Spleen (tissue), 11 donors: ENCODE measurements around the gene SRF. TPM values are rescaled to one million over a fixed set of nuclear protein-coding genes. Genes with fewer than 3 reads are reported as not detected.

Experiments used
- DNase-seq: peaks from one replicate; pipeline ENCODE4 v3.0.0-alpha.2; 2020
- H3K27ac ChIP-seq, 8 donors: fragments of 200-600 bp; sonication (generic) in 7 of 8; 1 replicate in 4 of 8; 2 replicates in 4 of 8; pipeline versions ENCODE4 v1.5.0 to v1.8.0; 2016 to 2021; ENCODE audit warnings: inconsistent platforms in 4 of 8, mild to moderate bottlenecking in 4 of 8, moderate library complexity in 1 of 8
- H3K27me3 ChIP-seq, 7 donors: fragments of 200-600 bp; sonication (generic) in 6 of 7; replicated peaks in 1 of 7; 1 replicate in 4 of 7; 2 replicates in 3 of 7; pipeline versions ENCODE4 v1.5.0 to v1.8.0; 2016 to 2021; ENCODE audit warnings: inconsistent platforms in 3 of 7, mild to moderate bottlenecking in 1 of 7
- H3K36me3 ChIP-seq, 6 donors: fragments of 200-600 bp; sonication (generic) in 5 of 6; 1 replicate in 4 of 6; 2 replicates in 2 of 6; pipeline versions ENCODE4 v1.5.0 to v1.8.0; 2016 to 2021; ENCODE audit warnings: inconsistent platforms in 2 of 6
- H3K4me1 ChIP-seq, 6 donors: fragments of 200-600 bp; sonication (generic) in 5 of 6; 1 replicate in 3 of 6; 2 replicates in 3 of 6; pipeline versions ENCODE4 v1.5.0 to v1.8.0; 2016 to 2021; ENCODE audit warnings: inconsistent platforms in 3 of 6
- H3K4me3 ChIP-seq, 8 donors: fragments of 200-600 bp; sonication (generic) in 7 of 8; 1 replicate in 4 of 8; 2 replicates in 4 of 8; pipeline versions ENCODE4 v1.5.0 to v1.8.0; 2016 to 2021; ENCODE audit warnings: inconsistent platforms in 4 of 8, mild to moderate bottlenecking in 4 of 8, moderate library complexity in 2 of 8
- H3K9me3 ChIP-seq, 8 donors: fragments of 200-600 bp; sonication (generic) in 7 of 8; 1 replicate in 4 of 8; 2 replicates in 4 of 8; pipeline versions ENCODE4 v1.5.0 to v1.8.0; 2016 to 2021; ENCODE audit warnings: inconsistent platforms in 4 of 8
- POLR2A ChIP-seq, 3 donors: fragments of 450-650 bp; IDR thresholded peaks; one replicate each; pipeline ENCODE4 v1.5.1; 2017; ENCODE audit warnings: antibody characterized with exemption in 3 of 3, mild to moderate bottlenecking in 1 of 3
- POLR2AphosphoS5 ChIP-seq, 3 donors: sonication (generic); formaldehyde crosslinking; IDR thresholded peaks; one replicate each; pipeline ENCODE4 v1.5.1; 2017; ENCODE audit warnings: antibody characterized with exemption in 3 of 3
- WGBS, 5 donors: extraction: QIAGEN DNeasy Blood & Tissue Kit in 3 of 5; methylation state at CpG; one replicate each; pipeline versions ENCODE4 v1.1.5 to v1.1.7; 2013 to 2018; 5-methylcytosine and 5-hydroxymethylcytosine counted together
- intact Hi-C: fragments of 100-400 bp; cut with DNase I; formaldehyde crosslinking; loops from one replicate; pipeline ENCODE4 v1.15.0; 2023; ENCODE audit warnings: low total_unique reads
- polyA plus RNA-seq, 3 donors: library from polyadenylated mRNA; stranded (reverse); fragments of 200-250 nt; gene quantifications; one replicate each; pipeline ENCODE4 v1.2.1, GENCODE V29; 2013
- total RNA-seq, 7 donors: library from RNA; depleted of rRNA in 3 of 7; stranded (reverse); fragments of >200 nt in 3 of 7; fragmentation: NEBNext Ultra II Directional in 4 of 7; extraction: Animal tissue kit (Norgen Biotek cat#: 25700) in 4 of 7; gene quantifications; one replicate each; pipeline versions ENCODE4 v1.1.0 to v1.2.1, GENCODE V29; 2016 to 2021
- TF ChIP-seq, protein P1 (sequence below), 11 experiments: fragments of 200-600 bp in 7 of 11; fragments of 450-650 bp in 4 of 11; sonication (generic) in 4 of 11; IDR thresholded peaks in 8 of 11; conservative IDR thresholded peaks in 3 of 11; 1 replicate in 7 of 11; 2 replicates in 4 of 11; pipeline versions ENCODE4 v1.4.0 to v1.8.0; 2016 to 2021; ENCODE audit warnings: antibody characterized with exemption in 11 of 11, inconsistent platforms in 4 of 11, mild to moderate bottlenecking in 1 of 11
- donor health status: healthy with polysubstance abuse.
- donor health status: DM: no; HTN: no; CAD: no; lungs with moderate emphysema.
- donor health status: DM: no; HTN: no; CAD: no.
- donor health status: Bipolar disorder and iron deficiency.
- donor health status: healthy.
- donor health status: DM: no; HTN: no; CAD: no.
- donor health status: DM: yes; HTN: yes; CAD: no.

Gene SRF
- total and polyA plus RNA-seq, 10 donors: 11.6 to 45.6 (median 25.6) TPM

DNA sequence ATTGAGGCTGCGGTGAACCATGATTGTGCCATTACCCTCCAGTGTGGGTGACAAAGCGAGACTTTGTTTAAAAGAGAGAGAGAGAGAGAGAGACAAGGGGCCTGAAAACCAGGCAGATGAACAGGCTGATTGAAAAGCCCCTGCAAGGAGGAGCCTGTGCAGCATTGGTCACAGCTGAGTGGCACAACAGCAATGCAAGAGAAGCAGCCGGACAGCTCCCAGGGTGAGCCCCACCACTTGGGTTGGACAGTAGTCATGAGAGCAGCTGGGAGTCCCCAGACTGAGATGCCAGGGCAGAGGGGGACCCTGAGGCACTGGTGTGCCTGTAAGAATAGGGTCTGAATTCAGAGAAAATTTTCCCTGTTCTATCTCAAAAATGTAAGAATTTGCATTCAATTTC is 48.0 kb downstream of the SRF start:
- Histone ChIP-seq H3K9me3 (no peaks in the 10 kb centered on the region), H3K27me3 (no peaks in the 10 kb centered on the region), H3K4me3 (no peak overlapping the region), H3K27ac (no peak overlapping the region), H3K4me1 (peaks cover 1 to 38% (median 13%) of the 10 kb centered on the region in 6 donors), H3K36me3 (peaks cover 0 to 99% (median 47%) of the 10 kb centered on the region in 6 donors)
- 92 to 97% (median 93%) methylated on average over 3 of the region's 3 CpGs for WGBS, 5 donors
- TF ChIP-seq, protein P1, sequence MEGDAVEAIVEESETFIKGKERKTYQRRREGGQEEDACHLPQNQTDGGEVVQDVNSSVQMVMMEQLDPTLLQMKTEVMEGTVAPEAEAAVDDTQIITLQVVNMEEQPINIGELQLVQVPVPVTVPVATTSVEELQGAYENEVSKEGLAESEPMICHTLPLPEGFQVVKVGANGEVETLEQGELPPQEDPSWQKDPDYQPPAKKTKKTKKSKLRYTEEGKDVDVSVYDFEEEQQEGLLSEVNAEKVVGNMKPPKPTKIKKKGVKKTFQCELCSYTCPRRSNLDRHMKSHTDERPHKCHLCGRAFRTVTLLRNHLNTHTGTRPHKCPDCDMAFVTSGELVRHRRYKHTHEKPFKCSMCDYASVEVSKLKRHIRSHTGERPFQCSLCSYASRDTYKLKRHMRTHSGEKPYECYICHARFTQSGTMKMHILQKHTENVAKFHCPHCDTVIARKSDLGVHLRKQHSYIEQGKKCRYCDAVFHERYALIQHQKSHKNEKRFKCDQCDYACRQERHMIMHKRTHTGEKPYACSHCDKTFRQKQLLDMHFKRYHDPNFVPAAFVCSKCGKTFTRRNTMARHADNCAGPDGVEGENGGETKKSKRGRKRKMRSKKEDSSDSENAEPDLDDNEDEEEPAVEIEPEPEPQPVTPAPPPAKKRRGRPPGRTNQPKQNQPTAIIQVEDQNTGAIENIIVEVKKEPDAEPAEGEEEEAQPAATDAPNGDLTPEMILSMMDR (IDR thresholded peaks at IDR 0.05 in 8 of 11, conservative IDR thresholded peaks at IDR 0.05 in 3 of 11): no peak
- no peak for DNase-seq
- intact Hi-C loops: no loop called here

DNA sequence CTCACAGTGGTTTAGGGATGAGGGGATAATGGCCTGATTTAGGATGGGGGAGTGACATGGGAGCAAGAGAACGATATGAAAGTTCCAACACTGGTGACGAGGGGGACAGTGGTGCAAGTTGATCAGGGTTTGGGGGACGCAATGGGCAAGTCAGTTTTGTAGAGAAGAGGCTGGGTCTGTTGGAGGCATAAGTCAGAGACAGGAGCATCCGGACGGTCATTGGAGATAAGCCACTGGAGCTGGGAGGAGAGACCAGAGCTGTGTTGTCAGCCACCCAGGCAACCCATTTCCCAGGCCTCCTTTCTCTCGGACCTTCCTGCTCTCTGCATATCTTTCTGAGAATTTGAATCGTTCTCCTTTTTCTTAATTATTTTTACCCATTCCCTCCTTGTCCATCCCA is 48.7 kb downstream of the SRF start:
- H3K4me1 ChIP-seq: peaks cover 8 to 45% (median 20%) of the 10 kb centered on the region in 6 donors
- intact Hi-C loops: no loop called here

DNA sequence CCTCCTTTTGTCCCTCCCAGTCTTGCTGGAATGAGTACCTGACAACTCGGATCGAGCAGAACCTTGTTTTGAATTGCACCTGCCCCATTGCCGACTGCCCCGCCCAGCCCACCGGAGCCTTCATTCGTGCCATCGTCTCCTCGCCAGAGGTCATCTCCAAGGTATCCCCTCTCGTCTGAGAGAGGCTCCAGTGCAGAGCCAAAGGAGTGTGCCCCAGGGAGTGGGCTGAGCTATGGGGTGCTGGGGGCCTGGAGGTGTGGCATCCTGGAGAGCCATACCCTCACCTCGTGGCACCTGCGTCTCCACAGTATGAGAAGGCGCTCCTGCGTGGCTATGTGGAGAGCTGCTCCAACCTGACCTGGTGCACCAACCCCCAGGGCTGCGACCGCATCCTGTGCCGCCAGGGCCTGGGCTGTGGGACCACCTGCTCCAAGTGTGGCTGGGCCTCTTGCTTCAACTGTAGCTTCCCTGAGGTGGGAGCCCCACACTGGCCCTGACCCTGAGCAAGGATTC is 49.4 kb downstream of the SRF start:
- Histone ChIP-seq H3K4me1 (peaks cover 12 to 51% (median 27%) of the 10 kb centered on the region in 6 donors), H3K9me3 (no peaks in the 10 kb centered on the region), H3K36me3 (peaks cover 0 to 91% (median 39%) of the 10 kb centered on the region in 6 donors), H3K27ac (no peak overlapping the region), H3K27me3 (no peaks in the 10 kb centered on the region), H3K4me3 (no peak overlapping the region)
- WGBS, 5 donors: 83 to 97% (median 95%) methylated on average over 12 to 16 of the region's 16 CpGs
- no peak for DNase-seq
- TF ChIP-seq POLR2AphosphoS5 (IDR thresholded peaks at IDR 0.05): peak in 1 of 3 donors; percentile 55
- TF ChIP-seq, protein P1 (IDR thresholded peaks at IDR 0.05 in 8 of 11, conservative IDR thresholded peaks at IDR 0.05 in 3 of 11): no peak
- TF ChIP-seq POLR2A (IDR thresholded peaks at IDR 0.05): no peak
- intact Hi-C loops: no loop called here

More for the DNA sequence above, 48.7 kb downstream of the SRF start:
- no peak for DNase-seq
- no peak overlapping the region for H3K27ac ChIP-seq
- no peaks in the 10 kb centered on the region for H3K27me3 ChIP-seq
- peaks cover 0 to 95% (median 46%) of the 10 kb centered on the region in 6 donors for H3K36me3 ChIP-seq
- no peak overlapping the region for H3K4me3 ChIP-seq
- H3K9me3 ChIP-seq: no peaks in the 10 kb centered on the region
- TF ChIP-seq POLR2AphosphoS5 (IDR thresholded peaks at IDR 0.05) (no peak), POLR2A (IDR thresholded peaks at IDR 0.05) (no peak)
- TF ChIP-seq, protein P1 (IDR thresholded peaks at IDR 0.05 in 8 of 11, conservative IDR thresholded peaks at IDR 0.05 in 3 of 11): no peak
- WGBS, 5 donors: 86 to 98% (median 91%) methylated on average over 7 of the region's 7 CpGs

DNA sequence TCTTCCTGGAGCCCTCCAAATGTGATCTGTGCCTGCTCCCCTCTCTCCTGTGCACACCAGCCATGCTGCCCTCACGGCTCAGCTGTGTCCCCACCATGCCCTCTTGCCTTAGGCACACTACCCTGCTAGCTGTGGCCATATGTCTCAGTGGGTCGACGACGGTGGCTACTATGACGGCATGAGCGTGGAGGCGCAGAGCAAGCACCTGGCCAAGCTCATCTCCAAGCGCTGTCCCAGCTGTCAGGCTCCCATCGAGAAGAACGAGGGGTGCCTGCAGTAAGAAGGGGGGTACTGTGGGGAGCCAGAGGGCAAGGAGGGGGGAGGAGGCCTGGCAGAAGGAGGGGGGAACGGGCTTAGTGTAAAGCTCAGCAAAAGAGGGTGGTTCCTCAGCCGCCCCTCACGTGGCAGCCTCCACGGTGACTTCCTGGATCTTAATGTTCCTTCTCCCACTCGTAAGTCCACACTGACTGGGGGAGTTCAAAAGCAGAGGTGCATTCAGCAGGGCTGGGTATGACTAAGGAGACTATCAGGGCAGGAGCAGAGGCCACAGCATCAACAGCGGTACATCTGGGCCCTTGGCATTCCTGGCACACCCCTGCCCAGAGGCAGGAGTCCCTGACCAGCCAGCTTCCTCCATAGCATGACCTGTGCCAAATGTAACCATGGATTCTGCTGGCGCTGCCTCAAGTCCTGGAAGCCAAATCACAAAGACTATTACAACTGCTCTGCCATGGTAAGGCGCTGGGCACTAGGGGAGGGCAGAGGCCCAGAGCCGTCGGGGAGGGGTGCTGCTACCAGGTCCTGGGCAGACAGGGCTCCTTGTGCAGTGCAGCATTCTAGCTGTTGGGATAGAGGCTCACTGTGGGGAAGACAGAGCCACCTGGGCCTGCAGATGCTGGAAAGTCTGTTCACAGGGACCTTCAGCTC is 50.2 kb downstream of the SRF start:
- H3K4me3 ChIP-seq: no peak overlapping the region
- 82 to 88% (median 85%) methylated on average over 17 to 20 of the region's 20 CpGs for WGBS, 5 donors
- intact Hi-C loops: no loop called here
- no peaks in the 10 kb centered on the region for H3K27me3 ChIP-seq
- peaks cover 0 to 91% (median 31%) of the 10 kb centered on the region in 6 donors for H3K36me3 ChIP-seq
- DNase-seq: no peak
- TF ChIP-seq, protein P1 (IDR thresholded peaks at IDR 0.05 in 8 of 11, conservative IDR thresholded peaks at IDR 0.05 in 3 of 11): no peak
- TF ChIP-seq POLR2AphosphoS5 (IDR thresholded peaks at IDR 0.05) (peak in 1 of 3 donors; percentile 19), POLR2A (IDR thresholded peaks at IDR 0.05) (no peak)
- H3K4me1 ChIP-seq: peaks cover 12 to 60% (median 28%) of the 10 kb centered on the region in 6 donors
- no peaks in the 10 kb centered on the region for H3K9me3 ChIP-seq
- peak overlapping the region in 1 of 8 donors; percentile 26 for H3K27ac ChIP-seq
